Cerebellar cortex (tissue), 1 donor: ENCODE results near the gene KHDC1L.
A peak's percentile ranks its signal among the peaks of the same experiment; 100 is the strongest.
"Not testable (repeated sequence)": the region's sequence is repeated elsewhere in the genome, so short reads cannot be mapped to it uniquely, and the experiment has no call there.

Experiments
- DNase-seq: peaks from one replicate; pipeline ENCODE4 v3.0.0-alpha.2; 2015; ENCODE audit warnings: low spot score

KHDC1L gene

DNA sequence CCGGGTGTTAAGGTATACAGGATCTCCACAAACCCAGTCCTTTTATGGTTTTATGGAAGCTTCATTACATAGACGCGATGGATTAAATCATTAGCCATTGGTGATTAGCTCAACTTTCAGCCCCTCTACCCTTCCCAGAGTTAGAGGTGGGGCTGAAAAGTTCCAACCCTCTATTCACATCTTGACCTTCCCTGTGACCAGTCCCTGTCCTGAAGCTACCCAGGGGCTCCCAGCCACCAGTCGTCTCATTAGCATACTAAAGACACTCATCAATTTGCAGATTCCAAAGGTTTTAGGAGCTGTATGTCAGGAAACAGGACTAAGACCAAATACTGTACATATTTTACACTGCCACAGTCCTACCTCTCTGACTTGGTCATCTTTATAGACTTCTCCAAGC is 21.0 kb downstream of the KHDC1L start:
- DNase-seq: no peak

GRCh38 chr6:73203098-73203497 is 22.2 kb downstream of the KHDC1L start:
- no peak for DNase-seq

DNA sequence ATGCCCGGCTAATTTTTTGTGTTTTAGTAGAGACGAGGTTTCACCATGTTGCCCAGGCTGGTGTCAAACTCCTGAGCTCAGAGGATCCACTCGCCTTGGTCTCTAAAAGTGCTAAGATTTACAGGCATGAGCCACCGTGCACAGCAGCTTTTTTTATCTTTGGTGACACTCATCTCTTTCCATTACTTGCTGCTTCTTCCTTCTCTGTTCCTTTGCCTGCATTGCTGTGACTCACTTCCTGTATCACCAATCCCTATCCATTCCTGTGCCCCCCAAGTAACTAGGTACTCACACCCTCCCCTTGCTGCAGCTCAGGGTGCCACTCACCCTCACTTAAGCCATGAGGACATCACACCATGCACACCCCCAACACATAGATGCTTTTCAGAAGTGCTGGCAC is 24.6 kb downstream of the KHDC1L start:
- DNase-seq: no peak

GRCh38 chr6:73200247-73200646 is 25.0 kb downstream of the KHDC1L start:
- no peak for DNase-seq

DNA sequence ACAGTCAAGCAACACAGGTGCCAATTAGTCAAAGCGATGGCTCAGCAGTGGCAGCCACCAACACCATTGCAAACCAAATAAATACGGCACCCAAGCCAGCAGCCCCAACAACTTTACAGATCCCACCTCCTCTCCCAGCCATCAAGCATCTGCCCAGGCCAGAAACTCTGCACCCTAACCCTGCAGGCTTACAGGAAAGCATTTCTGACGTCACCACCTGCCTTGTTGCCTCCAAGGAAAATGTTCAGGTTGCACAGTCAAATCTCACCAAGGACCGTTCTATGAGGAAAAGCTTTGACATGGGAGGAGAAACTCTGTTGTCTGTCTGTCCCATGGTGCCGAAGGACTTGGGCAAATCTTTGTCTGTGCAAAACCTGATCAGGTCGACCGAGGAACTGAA is 30.6 kb downstream of the KHDC1L start:
- DNase-seq: no peak

DNA sequence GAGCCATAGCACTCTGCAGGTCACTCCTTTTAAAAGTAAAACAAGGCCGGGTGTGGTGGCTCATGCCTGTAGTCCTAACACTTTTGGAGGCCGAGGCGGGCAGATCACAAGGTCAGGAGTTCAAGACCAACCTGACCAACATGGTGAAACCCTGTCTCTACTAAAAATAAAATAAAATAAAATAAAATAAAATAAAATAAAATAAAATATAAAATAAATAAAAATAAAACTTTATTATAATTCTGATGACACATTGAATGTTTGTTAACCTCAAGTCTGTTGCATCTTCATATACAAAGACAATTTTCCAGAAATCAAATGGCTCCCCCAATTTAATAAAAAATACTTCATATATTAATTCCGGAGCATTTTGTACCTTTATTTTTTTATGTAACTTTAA is 32.0 kb downstream of the KHDC1L start:
- not testable (repeated sequence) for DNase-seq

GRCh38 chr6:73182021-73182607 is 43.2 kb downstream of the KHDC1L start:
- DNase-seq: no peak

- DNase-seq: peak; percentile 79
These were observed 44.3 kb downstream of the KHDC1L start for GRCh38 chr6:73180763-73181619.

GRCh38 chr6:73180076-73180738 is 45.1 kb downstream of the KHDC1L start:
- DNase-seq: no peak

- no peak for DNase-seq
These were observed 47.9 kb downstream of the KHDC1L start for GRCh38 chr6:73177221-73177944.

GRCh38 chr6:73176057-73176456 is 49.2 kb downstream of the KHDC1L start:
- DNase-seq: no peak

DNA sequence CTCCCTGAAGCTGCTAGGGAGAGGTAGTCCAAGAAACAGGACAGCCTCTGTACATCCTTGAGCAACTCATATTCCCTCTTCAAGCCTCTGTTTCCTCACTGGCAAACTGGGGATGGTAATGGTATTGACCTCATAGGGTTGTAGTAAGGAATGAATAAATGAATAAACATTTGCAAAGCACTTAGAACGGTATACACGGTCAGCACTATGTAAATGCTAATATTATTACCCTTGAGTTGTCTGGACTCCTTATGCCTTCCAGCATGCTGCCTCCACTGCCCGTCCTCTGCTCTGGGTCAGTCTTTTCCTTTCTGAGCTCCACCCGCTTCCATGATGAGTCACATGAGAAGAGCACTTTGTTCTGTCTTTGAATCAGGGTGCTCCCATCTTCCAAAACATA is 50.6 kb downstream of the KHDC1L start:
- DNase-seq: no peak
